ENCODE measurements around the gene DDRGK1.

The DDRGK1 gene

GRCh38 chr20:3235666-3236324 lies 31.3 kb upstream of the DDRGK1 start:
- no peak for DNase-seq (ENCODE audit: low read depth)

DNA sequence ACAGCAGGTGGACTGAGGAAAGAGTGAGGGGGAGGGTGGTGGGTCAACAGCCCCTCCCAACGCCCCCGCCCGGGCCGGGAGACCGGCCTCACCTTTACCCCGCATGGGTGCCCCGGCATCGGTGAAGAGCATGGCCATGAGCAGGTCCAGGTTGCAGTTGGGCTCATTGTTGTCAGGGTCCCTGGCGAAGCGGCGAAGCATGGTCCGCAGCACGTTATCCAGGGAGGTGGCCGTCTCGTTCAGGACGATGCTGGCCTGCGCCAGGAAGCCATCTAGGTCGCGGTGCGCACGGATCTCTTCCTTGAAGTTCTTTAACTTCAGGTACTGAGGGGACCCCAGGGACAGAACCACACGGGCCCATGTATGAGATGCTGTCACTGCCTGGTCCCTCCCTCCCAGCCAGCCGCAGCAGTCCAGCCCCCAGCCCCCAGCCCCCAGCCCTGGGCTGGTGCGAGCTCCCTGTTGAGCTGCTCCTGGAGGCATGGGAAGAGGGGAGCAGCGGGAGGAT lies 29.6 kb upstream of the DDRGK1 start:
- no peak for DNase-seq (ENCODE audit: low read depth)

DNA sequence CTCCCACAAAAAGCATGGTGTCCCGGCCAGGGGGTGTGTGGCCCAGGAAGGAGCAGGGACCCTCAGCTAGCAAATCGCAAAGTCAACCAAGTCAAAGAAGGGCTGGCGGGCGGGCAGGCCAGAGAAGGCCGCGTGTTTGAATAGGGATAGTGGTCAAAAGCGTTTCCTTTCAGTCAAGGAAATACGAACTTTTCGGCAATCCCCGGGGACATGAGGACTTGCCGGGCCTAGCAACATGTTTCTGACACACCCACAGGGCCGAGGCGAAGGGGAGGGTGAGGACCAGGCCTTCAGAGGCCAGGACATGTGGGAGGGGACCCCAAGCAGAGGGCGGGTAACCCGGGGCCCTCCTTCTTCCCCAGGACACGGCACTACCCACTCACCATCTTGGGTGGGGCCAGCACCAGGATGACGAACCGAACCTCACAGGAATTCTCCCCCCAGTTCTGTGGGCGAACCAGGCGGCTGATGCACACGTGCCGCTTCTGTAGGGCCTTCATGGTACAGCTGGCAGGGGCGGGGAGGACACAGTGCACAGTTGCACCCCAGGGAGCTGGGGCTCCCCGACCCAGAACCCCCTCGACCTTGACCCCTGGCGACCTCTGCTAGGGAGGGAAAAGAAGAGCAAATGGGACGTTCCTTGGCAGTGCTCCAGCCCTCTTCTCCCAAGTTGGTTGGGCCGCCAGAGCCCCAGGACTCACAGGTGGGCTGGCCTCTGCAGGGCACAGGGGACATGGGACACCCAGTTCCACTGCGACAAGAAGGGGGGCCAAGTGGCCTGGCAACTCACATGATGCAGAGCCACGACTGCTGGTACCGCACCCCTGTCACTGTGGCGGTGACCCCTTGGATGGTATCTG lies 28.9 kb upstream of the DDRGK1 start:
- no peak for DNase-seq (ENCODE audit: low read depth)

GRCh38 chr20:3231889-3232588 lies 27.6 kb upstream of the DDRGK1 start:
- DNase-seq (ENCODE audit: low read depth): no peak

- no peak for DNase-seq (ENCODE audit: low read depth)
Observed at GRCh38 chr20:3231116-3231515, 26.6 kb upstream of the DDRGK1 start.

GRCh38 chr20:3229798-3230197 lies 25.3 kb upstream of the DDRGK1 start:
- DNase-seq (ENCODE audit: low read depth): no peak

GRCh38 chr20:3229158-3229557 lies 24.7 kb upstream of the DDRGK1 start:
- DNase-seq (ENCODE audit: low read depth): no peak

GRCh38 chr20:3228750-3229032 lies 24.2 kb upstream of the DDRGK1 start:
- no peak for DNase-seq (ENCODE audit: low read depth)

DNA sequence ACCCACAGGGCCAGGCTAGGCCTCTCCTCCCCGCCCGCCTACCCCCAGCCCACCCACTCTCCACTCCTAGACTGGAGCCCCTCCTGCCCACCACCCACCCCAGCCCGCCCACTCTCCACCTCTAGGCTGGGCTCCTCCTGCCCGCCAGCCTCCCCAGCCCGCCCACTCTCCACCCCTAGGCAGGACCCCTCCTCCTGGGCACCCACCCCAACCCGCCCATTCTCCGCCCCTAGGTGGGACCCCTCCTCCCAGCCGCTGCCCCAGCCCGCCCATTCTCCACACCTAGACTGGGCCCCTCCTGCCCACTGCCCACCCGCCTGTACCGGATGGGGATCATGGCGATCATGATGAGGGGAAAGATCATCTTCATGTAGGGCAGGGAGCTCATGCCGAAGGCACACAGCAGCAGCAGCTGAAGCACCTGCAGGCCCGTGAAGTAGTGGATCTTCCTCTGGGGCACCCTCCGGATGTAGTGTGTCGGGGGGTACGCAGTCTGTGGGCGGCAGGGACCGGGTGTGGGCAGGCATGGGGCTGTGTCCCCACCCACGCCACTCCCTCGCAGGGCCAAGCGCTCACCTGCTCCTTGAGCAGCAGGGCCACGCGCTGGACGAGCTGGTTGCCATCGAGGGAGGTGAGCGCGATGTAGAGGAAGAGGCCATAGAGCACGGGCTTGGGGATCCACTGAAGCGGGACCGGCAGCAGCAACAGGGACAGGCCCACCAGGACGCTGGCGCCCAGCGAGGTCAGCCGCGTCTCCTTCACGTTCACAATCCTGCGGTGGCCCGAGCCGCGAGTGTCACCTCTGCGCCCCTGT lies 23.7 kb upstream of the DDRGK1 start:
- DNase-seq (ENCODE audit: low read depth): no peak

- no peak for DNase-seq (ENCODE audit: low read depth)
Observed at GRCh38 chr20:3227506-3227905, 23.0 kb upstream of the DDRGK1 start.

- DNase-seq (ENCODE audit: low read depth): no peak
Observed at GRCh38 chr20:3226864-3227263, 22.4 kb upstream of the DDRGK1 start.

DNA sequence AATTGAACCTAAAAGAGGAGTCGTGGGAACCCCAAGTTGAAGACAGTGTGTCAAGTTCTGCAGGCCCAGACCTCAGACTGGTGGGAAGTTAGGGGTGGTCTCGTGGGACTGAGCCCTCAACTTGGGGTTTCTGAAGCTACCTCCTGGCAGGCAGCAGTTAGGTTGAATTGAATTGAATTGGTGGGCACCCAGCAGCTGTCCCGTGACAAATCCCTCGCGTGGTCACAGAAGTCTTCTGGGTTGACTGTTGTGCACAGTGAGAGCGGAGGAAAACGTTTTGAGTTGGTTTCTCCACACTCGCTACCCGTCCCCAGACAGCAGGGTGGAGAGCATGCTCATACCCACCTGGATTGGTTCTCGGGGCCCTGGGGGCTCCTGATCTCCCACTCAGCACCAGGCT lies 21.6 kb upstream of the DDRGK1 start:
- no peak for DNase-seq (ENCODE audit: low read depth)

GRCh38 chr20:3224681-3225421 lies 20.4 kb upstream of the DDRGK1 start:
- DNase-seq (ENCODE audit: low read depth): no peak

DNA sequence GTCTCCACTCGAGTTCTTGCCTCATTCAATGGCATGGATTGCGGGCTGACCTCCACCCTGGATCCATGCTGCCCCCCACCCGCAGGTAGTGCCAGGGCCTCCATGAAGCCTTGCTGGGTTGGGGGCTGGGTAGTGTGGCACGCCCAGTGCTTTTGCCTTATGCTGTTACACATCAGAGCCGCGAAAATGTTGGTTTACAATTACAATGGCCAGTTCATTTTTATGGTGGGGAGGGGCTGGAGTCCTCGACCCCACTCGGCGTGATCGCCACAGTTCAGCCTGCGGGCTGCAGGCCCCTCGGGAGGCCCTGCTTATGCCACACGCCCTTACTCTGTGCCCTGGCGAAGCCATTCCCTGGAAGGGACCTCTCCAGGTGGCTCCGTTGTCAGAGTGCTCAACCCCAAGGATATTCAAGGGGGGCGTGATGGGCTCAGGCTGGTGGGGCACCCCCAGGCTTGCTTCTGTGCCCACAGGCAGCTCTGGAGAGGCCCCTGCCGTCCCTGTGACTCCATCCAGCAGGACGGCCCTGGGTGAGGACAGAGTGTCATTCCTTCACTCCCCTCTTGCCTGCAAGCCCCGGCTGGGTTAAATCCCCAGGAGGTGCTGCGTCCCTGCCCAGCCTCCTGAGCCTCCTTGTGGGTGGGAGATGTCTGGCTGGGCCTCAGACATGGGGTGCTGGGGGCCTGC lies 19.7 kb upstream of the DDRGK1 start:
- no peak for DNase-seq (ENCODE audit: low read depth)

GRCh38 chr20:3223651-3223993 lies 19.1 kb upstream of the DDRGK1 start:
- no peak for DNase-seq (ENCODE audit: low read depth)

GRCh38 chr20:3222635-3223600 lies 18.4 kb upstream of the DDRGK1 start:
- no peak for DNase-seq (ENCODE audit: low read depth)

DNA sequence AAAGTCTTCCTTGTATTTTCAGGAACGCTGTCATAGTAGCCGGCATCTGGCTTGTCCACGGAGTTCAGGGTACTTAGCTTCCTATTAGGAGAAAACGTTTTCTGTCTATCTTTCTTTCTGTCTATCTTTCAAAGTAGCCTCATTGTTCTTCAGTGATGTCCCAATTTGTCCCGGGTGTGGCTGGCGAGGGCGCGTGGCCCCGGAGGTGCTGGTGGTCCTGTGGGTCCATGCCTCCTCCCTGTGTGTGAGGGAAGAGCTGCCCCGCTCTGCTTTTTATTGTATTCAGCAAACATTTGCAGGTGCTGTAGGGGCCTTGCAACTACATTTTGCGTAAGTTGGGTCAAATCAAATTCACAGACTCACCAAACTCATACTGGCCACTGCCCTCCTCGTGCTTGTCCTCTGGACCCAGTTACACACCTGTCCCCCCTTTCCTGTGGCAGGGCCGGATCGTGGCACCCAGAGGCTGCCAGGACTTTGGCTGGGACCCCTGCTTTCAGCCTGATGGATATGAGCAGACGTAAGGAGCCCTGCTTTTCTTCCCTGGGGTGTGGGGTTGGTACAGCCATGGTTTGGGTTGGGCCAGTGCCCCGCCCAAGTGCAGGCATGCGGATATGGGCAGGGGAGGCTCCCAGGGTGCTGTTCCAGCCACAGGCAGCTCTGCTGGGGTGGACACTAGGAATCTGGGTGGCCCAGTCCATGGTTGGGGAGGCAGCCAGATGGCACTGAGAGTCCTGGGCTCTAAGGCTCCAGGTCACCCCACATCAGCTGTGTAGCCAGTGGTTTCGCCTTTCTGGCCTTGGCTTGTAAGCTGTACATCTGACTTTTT lies 17.1 kb upstream of the DDRGK1 start:
- DNase-seq (ENCODE audit: low read depth): no peak

- no peak for DNase-seq (ENCODE audit: low read depth)
Observed at GRCh38 chr20:3218307-3218988, 14.0 kb upstream of the DDRGK1 start.
